Hematopoietic multipotent progenitor cell treated with erythropoietin and hydrocortisone succinate and interleukin-3 and kit ligand, for 17 days (in vitro differentiated cells): Measurements from ENCODE around the gene CMTM8.

Source experiments
- DNase-seq: peaks from one replicate; pipeline ENCODE4 v3.0.0-alpha.2; 2015; ENCODE audit warnings: low spot score

CMTM8 gene

DNA sequence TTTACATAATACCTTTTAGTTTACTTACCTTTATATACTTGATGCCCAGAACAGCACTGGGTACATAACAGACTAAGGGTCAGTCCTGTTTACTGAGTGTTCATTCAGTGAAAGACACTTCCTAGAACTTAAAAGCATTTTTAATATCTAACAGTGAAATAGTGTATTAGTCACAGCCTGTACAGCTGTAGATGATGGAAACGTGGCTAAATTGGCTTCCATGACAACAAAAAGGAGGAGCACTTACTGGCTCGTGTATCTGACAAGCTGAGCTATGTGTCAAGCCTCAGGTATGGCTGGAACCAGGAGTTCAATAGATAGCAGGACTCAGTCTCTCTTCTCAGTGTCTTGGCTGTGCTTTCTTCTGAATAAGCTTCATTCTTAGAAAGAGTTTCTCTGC lies 40.2 kb downstream of the CMTM8 start:
- DNase-seq, result no peak

DNA sequence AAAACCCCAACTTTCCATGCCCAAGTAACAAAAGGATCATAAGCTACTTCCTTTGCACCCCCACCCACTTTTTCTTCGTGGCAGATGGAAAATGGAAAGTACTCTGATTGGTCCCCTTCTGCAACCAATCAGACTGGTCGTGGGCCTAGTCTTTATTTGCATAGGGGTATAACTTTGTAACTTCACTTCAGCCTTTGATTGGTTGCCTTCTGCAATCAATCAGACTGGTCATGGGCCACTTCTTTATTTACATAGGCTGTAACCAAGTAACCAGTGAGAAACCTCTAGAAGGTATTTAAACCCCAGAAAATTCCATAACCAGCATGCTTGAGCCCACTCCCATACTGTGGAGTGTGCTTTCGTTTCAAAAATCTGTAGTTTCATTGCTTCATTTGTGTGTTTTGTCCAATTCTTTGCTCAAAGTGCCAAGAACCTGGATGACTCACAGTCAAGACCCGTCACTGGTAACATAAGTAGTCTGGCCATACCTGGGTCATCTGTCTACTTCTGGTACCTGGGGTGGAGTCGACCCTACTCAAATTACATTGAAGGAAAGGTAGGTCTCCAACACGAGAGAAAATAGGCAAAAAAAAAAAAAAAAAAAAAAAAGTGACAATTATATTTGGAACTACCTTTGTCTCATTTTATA lies 41.9 kb downstream of the CMTM8 start:
- DNase-seq, result no peak

DNA sequence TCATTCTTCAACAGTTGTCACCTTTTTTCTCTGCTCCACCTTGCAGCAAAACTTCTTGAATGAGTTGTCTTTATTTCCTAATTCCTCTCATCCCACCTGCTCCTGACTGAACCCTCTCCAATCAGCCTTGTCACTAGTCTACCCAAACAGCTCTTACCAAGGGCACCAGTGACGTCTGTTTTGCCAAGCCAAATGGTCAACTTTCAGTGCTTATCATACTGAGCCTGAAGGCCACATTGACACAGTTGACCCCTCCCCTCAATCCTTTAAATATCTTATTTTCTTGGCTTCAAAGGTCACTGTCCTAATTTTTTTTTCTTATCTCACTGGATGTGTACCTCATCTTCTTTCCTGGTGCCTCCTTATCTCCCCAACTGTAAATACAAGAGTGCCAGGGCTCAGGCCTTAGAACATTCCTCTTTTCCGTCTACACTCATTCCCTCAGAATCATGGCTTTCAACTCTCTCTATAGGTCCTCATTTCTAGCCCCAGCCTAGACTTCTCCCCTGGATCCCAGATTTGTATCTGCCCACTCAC lies 43.2 kb downstream of the CMTM8 start:
- DNase-seq, result no peak

DNA sequence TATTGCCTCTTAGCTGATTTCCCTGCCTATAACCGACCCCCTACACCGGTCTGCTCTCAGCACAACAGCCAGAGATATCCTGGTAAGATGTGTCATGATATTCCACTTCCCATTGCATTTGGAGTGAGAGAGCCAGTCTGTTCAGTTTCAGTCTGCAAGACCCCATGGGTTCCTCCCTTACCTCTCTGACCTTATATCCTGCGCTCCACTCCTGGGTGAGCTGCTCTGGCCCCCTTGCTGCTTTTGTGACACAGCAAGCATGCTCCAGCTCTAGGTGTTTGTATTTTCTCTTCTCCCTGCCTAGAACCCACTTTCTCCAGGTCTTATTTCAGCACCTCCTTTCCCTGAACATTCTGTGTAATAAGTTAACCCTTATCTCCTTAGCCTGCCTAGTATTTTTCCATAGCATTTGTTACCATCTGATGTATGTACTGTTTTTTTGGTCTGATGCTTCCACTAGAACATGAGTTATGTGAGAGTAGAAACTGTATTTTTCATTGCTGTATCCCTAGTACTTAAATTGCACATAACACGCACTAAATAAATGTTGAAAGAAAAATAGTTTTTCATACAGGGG lies 44.2 kb downstream of the CMTM8 start:
- DNase-seq, result no peak

DNA sequence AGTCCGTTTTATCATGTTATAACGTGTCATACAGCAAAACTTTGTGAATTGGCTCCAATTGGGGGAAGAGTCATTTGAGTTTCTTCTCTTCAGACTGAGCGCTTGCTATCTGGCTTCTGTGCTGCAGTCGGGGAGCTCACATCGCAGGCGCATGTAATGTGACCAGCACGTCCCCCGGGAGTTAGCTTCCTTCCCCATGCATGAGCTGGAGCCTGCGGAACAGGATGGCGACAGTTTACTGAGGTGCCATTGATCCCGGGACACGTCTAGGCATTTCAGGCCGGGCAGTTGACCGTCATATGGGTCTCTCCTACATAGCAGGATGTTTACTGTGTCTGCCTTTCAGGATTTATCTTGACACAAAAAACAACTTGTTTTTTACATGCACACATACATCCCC lies 44.8 kb downstream of the CMTM8 start:
- DNase-seq, result no peak

DNA sequence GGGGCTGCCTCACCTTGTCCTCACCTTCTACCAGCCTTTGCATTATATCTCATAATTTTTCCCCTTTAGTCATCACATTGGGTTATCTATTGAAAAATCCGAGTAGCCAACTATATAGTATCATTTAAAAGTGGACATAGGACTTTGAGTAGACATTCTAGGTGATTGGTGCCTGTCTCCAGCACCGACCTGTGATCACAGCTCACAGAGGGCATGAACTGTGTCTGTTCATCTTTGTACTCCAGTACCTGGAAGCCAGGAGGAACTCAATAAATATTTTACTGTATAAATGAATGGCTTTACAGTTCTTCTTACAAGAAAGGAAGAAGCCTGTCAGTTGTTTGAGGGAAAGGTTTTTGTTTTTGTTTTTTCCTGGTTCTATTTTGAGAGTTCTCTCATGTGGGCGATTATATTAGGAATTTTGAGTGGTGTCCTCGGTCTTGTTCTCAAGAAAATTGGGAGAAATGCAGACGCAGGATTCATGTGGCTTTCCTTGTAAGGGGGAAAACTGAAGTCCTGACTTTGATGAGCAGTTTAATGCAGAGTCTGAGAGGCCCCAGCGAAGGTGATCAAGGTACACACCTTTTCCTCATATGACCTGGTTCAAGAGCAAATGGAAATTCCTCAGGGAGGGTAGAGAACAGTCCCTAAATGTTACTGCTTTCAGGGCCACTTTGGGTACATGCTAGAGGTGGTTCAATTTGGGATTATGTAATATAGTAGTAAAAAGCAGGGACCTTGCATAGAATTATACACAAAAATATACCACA lies 46.1 kb downstream of the CMTM8 start:
- DNase-seq, result no peak

DNA sequence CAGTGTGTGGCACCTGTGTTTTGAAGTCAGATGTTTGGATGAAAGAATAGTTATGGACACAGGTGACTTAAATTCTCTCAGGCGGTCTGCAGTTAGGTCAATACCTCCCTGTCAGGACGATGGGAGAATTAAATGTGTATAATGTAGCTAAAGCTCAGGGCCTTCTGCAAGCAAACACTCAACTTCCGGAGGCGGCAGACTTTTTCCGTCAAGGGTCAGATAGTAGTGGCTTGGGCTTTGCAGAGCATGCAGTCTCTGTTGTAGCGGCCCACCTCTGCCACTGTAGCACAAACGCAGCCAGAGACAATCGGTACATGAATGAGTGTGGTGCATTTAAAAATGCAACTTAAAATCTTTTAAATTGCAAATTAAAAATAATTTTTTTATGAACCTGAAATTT lies 47.4 kb downstream of the CMTM8 start:
- DNase-seq, result no peak

DNA sequence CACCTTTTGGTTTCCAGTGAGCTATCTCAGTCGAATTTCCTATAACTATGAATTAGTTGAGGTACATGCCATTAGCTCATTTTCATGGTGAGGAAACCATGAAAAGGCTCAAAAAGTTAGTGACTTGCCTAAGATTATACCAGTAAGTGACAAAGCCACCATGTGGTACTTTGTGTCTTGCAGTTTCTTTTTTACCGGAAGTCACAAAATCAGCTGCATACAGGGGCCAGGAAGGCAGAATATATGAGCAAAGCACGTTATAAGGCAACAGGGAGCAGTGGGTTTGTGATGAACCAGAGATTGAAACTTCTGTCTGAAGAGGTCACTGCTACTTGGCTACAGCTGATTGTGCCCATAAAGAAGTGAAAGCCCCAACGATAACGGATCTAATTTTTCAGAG lies 50.3 kb downstream of the CMTM8 start:
- DNase-seq, result no peak

DNA sequence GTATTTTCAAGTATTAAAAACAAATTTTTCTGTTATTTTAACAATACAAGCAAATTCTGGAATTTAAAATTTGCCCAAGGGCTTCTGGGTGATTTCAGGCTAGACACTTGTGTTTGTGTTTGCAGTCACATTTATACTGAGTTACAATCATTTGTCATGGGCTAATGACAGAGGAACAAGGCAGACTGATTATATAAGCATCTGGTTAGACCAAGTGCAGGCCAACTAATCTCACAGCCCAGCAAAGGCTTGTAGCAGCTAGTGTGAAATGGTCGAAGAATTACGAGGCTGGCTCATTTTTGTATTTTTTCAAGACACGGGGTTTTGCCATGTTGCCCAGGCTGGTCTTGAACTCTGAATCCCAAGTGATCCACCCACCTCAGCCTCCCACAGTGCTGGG lies 52.1 kb downstream of the CMTM8 start:
- DNase-seq, result no peak

DNA sequence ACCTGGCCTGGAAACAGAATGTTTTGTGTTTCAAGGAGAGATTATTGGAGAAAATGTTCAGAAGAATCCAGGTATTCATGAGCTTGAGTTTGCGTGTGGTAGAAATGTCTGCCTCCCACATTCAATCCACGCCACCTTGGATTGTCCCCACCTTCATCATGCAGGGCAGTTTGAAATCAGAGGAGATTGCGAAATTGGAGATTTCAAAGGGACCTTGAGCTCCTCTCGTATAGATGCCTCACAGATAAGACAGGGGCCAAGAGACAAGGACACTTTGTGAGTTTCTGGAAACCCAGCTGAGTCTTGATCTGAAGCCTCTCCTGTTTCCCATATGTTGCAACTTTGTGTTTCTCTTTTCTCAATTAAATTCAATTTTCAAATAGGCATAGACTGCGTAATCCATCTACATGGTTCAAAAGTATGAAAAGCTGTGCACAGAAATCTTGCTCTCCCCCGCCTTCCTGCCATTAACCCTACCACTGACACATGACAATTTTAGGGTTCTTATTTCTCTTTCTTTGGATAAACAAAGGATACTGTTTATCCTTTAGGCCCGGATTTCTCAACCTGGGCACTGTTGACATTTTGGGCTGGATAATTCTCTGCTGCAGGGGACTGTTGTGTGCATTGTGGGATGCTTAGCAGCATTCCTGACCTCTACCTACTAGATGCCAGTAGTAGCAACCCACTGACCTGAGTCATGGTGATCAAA lies 53.8 kb downstream of the CMTM8 start:
- DNase-seq, result no peak

DNA sequence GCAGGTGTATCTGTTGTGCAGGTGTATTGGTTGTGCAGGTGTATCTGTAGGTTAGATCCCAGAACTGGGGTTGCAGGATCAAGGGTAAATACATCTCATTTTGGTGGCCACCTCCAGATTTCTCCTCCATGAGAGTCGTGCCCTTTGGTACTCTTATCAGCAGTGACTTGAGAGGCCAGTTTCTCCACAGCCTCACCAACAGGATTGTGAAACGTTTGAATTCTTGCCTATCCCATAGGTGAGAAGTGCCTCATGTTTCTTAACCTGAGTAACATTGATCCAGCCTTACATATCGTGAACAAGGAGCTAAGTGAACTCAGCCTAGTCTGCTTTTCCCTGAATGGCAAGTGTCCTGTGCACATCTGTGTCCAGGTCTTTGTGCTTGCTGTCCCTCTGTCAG lies 55.4 kb downstream of the CMTM8 start:
- DNase-seq, result no peak

DNA sequence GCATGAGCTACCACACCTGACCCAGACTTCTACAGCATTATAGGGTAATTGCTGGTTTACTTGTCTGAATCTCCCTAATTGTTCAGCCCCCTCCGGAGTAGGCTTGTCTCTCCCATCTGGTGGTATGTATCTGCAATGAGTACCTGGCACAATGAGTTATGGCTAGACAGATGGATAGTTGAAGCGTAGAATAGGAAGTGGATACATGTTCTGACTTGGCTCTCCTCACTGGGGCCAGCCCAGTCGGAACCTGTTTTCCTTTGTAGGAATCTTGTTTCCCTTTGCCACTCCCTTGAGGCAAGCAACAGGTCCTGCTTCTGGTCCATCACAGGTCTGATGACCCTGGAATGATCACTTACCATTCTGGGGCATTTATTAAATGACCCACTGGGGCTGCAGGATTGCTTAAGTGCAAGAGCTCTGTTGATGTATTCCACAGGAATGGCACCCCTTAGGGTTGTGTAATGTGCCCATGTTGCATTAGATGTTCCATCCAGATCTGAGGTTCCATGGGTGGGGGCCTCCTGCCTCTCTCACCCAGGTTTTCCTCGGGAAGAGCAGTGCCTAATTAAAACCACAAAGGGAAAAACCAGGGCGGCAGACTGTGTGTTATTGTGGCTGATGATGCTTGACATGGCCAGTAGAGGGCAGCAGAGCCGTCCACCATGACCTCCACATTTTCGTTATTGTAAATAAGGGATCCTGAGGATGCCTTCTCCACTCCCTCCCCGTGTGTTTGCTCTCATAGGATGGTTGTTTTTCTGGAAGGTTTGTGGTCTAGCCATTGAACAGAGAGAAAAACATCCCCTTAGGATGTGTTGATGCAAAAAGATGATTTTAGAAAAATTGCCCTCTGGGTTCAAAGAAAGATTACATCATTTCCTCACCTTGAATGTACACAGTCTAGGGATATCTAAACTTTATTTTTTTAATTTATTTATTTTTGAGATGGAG lies 58.0 kb downstream of the CMTM8 start:
- DNase-seq, result peak; percentile 60

DNA sequence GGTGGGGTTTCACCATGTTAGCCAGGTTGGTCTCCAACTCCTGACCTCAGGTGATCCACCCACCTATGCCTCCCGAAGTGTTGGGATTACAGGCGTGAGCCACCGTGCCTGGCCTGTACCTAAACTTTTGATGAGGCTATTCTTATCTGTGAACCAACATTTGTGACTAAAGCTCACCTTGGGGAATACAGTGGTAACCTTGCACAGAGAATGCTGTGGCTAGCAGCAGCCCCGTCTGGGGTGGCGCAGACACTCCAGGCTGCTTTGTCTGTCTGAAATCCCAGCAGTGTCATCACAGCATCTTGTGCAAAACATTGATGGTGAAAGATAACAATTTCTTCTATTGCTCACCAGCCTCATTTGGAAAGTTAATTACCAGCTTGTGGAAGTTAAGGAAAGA lies 58.9 kb downstream of the CMTM8 start:
- no peak for DNase-seq

DNA sequence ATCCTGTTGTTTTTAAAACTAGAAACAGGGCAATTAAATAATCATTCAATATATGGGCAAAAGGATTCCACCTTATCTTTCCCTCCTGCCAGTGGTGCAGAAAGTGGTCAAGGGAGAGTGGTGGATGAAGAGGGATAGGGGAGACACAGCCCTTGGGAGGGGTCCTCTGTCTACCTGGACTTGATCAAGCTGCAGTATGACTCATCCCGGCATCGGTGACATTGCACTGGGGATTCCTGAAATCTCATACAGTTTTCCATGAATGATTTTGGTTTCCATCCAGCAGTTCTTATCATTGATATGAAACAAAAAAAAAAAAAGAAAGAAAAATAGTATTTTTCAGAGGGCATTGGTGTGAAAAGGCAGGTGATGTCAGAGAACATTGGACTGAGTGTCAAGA lies 62.9 kb downstream of the CMTM8 start:
- no peak for DNase-seq

DNA sequence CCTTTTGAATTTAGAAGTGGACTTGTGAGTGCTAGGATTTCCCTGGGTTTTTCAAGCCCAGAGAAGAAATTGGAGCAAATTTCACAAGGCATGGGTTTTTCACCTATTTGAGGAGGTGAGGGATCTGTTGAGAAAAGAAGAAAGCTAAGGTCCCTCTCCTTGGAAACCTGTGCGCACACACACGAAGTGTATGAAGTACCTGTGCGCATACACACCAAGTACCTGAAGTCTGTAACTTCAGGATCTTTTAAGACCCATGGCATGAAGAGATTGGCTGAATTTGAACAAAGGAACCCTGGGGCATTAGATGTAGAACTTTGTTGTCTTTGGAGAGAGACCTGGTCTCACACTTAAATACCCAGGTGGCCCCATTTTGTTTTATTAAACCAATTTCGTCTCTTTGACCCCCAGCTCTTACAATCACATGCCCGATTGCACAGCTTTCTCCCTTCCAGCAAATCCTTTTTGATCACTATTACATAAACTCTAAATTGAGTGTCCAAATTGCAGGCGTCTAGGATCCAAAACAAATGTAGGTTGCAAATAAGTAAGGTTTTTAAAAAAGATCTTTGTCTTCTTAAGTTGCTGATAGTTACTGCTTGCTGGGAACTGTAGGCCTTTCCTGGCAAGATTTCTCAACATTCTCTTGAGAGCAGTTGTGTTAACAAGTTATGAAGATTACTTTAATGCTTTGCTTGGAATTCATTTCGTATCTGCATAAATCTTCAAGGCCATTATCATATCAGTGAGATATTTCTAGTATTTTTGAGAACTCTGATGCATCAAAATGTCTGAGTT lies 64.3 kb downstream of the CMTM8 start:
- DNase-seq, result no peak

DNA sequence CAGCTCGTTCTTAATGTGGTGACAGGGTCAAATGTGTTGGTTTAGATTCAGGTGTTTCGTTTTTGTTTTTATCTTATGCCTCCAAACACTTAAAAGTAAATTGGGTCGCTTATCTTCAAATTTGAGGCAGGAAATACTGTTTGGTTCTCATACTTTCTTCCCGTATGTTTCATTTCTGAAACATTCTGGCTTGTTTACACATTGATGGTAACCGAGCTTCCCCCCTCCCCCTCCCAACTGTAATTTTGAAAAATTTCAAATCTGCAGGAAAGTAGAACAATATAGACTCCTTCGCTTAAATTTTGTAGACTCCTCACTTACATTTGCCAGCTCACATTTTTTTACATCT lies 64.9 kb downstream of the CMTM8 start:
- no peak for DNase-seq

DNA sequence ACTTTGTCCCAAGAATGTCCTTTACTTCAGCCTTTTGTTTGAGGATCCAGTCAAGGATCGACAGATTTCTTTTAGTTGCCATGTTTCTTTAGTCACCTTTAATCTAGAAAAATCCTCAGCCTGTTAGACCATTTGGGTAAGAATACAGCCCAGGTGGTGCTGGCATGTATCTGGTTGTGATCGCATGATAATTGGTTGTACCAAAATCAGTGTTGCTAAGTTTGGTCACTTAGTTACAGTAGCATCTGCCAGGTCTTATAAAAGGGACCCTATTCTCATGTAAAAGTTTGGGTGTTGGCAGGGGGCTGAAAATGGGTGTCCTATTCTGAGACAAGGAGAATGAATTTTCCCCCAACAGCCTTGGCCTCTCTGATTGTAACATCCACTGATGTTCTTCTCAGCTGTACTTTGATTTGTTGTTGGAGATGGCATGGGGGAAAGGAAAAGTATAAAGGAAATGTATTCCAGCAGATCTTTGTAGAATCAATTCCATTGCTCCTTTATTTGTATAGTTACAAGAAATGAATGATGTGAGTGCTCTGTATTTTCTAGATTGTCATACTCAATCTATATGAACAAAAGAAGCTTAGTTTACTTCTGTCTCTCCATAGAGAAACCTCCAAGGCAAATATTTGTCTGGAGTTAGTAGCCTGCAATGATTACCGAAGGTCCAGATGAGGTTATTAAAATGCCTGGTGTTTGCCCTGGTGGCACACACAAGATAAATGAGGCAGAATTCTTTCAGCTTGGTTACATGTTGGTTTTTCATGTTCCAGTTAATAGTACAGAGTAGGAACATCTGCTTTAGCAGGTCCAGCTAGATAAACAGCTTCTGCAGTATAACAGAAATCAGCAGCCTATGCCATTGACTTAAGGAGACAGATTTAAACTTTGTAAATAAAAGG lies 65.7 kb downstream of the CMTM8 start:
- no peak for DNase-seq

DNA sequence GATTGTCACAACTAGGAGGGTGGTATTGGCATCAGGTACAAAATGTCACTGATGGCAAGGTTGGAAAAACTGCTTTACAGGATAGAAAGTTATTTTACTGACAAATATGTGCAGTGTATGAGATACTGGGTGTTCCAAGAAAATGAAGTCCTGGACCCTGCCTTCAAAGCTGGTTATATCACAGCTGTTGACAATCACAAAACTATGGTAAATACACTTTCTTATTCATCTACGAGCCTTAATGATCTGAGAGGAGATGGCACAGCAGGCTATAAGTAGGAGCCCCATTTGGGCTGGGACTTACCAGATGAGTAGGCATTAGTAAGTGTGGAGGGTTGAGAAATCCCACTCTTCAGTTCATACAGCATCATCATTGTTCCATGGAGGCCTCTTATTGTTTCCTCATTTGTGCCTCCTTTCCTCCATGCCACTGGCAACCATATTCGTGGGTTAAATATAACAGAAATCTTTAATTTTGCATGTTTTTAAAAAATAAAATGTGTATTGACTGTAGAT lies 66.9 kb downstream of the CMTM8 start:
- no peak for DNase-seq

DNA sequence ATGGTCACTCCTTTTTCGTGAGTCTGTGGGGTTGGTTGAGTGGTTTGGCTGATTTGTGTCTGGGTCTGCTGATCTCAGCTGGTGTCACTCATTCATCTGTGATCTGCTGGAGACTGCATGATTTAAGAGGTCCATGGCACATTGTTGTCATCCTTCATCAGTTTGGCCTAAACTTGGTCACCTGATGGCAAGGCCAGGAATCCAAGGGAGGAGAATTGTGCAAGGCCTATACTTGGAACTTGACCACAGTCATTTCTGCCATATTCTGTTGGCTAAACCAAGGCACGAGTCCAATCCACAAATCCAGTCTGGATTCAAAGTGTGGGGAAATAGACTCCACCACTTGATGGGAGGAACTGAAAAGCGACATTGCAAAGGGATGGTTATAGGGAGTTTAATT lies 67.6 kb downstream of the CMTM8 start:
- no peak for DNase-seq

DNA sequence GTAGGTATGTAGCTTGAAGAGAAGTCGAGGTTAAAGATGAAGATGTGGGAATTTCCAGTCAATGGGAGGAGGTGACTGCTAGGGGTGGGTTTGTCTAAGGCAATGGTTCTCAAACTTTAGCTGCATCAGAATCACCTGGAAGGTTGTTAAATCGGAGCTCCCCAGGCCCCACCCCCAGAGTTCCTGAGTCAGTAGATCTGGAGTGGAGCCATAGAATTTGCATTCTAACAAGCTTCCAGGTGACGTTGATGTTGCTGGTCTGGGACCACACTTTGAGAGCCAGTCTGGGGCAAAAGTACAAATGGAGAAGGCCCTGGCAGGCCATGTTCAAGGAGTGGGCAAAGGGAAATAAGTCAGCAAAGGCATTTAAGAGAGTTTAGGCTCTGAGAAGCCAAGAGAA lies 69.1 kb downstream of the CMTM8 start:
- no peak for DNase-seq
